Posterior cingulate gyrus (tissue), 11 donors: ENCODE data around the gene ZBTB7C.

ENCODE experiments used
- DNase-seq, 10 donors: peaks; one replicate each; pipeline versions ENCODE4 v3.0.0 to v3.0.0-alpha.2; 2020 to 2021; ENCODE audit warnings: mixed read lengths in 3 of 10
- intact Hi-C: fragments of 100-400 bp; cut with DNase I; formaldehyde crosslinking; loops from one replicate; pipeline ENCODE4 v1.15.1; 2023

Gene ZBTB7C

DNA sequence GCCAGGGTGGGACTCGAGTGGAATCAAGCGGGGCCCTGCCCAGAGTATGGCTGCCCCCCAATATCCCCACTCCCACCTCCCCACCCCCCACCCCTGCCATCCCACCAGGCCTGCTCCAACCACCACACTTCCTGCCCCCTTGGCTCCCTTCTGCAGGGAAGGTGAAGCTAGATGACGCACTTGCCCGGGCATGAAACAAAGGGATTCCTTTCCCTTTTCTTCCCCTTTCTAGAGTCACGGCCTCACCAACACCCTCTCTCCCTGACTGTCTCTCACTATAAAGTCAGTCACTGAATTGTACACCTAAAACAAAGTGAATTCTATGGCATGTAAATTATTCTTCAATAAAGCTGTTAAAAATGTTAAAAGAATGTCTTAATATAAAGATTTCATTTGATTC, 16.0 kb downstream of the ZBTB7C start:
- intact Hi-C loops = no loop called here
- no peak for DNase-seq

DNA sequence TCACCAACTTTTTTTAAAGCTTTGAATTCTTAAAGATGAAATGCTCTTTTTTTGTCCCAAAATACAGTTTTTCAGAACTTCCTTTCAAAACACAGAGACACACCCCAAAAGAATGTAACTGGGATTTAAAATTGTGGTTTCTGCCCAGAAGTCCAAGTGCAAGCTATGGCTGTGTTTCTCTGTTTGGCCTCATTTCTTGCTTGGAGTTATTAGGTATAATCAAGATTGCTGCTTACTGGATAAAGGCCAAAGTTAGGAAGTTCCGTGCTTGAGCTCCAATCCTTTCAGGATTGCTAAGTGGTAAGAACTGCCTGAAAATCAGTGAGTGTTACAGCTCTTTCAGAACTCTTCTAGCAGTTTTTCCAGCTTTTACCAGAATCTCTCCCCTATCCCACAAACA, 16.9 kb downstream of the ZBTB7C start:
- intact Hi-C loops = no loop called here
- no peak for DNase-seq

- peak in 1 of 10 donors; percentile 26 for DNase-seq
- intact Hi-C loops = no loop called here
Measured at GRCh38 chr18:48391868-48392267, 17.3 kb downstream of the ZBTB7C start.

DNA sequence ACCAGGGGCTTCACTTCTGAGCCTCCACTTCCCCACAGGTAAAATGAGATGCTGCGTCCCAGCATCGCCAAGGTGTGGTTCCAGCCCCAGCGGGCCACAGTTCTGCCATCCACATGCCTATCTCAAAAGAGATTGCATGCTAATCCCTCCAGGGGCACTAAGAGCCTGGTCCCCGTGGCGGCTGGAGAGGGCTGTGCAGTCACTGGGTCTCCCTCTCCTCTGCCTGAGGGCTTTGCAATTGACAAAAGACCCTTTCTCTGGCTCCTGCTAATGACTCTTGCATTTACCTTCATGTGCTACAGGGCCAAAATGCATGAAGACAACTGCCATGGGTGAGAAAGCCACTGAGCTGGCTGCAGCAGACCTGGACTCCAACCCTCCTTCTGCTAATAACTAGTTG, 18.5 kb downstream of the ZBTB7C start:
- no peak for DNase-seq
- intact Hi-C loops = no loop called here

GRCh38 chr18:48388478-48388877, 20.7 kb downstream of the ZBTB7C start:
- intact Hi-C loops = no loop called here

DNA sequence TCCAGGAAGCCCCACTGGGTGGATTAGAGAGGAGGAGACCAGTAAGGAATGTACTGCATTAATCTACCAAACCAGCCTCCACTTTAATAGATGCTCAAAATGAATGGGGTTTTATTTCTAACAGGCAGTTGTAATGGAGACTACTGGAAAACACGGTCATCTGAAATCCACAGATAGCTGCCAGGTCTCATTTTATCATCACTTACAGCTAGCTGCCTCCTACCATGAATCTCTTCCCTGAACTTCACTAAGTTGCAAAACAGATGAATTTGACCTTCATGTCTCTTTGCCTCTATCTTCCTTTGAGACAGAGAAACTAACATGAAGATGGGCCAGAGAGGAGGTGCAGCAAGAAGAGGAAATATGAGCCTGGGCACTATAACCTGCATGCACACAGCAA, 21.9 kb downstream of the ZBTB7C start:
- intact Hi-C loops = no loop called here
- DNase-seq = no peak

More at GRCh38 chr18:48388478-48388877, 20.7 kb downstream of the ZBTB7C start:
- DNase-seq = no peak

GRCh38 chr18:48385596-48385995, 23.6 kb downstream of the ZBTB7C start:
- intact Hi-C loops = no loop called here
- DNase-seq = peak in 1 of 10 donors; percentile 84

DNA sequence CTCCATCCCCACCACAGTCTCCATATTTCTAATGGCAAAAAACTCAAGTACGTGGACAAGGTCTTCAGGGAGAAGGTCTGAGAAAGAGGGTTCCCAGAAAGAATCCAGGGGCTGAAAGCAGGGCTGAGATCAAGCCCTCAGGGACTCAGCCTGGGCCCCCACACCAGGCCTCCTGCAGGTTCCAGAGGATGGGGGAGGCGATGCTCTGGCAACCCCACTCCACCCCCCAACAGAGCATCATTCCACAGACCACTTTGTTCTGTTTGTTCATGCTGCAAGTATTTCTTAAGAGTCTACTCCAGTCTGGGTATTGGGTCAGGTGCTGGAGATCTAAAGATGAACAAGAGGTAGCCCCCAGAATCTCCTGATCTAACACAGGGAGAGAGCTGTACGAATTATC, 32.2 kb downstream of the ZBTB7C start:
- no peak for DNase-seq
- intact Hi-C loops = no loop called here

DNA sequence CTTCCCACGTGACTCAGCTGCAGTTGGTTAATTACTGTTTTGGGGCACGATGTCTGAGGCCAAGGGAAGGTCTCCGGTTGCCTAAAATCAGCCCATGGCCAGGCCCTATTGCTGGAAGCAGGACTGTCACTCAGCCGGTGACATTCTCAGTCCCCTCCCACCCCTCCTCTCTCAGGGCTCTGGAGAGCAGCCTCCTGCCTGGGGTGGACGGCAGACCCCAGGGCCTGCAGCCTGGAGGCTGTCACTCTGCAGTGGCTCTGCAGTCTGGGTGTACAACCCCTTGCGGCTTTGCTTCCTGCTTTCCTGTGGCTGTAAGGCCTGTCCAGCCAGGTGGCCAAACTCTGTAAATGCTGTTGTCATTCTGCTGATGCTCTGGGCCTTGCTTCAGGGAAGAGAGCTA, 32.8 kb downstream of the ZBTB7C start:
- intact Hi-C loops = no loop called here
- DNase-seq = no peak

DNA sequence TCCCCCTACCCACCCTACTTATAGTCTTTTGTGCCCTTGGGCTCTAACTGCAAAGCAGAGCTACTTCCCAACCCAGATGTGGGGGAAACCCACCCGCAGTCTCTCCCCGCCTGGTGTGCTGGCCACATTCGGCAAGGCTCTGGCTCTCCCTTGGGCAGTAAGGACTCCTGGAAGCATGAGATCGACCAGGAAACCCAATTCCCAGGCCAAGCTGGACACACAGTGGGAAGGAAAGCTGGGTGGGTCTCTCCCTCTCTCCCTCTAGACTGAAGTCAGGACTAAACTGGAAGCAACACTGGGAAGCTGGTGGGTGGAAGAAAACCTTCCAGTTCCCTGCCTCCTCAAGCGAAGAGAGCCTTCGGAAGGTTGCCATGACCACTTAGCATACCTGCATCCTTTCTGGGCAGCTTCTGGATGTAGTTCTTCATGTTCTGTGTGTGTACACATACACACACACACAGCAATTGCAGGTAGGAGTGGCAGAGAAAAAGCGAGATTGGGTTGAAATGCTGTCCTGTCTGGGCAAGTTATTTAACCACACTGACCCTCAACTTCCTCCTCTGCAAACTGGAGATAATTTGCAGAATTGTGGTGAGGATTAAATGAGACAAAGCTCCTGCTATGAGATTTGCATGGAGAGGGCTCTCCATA, 33.9 kb downstream of the ZBTB7C start:
- intact Hi-C loops = no loop called here
- DNase-seq = no peak

- DNase-seq = peak in 1 of 10 donors; percentile 46
- intact Hi-C loops = no loop called here
Measured at GRCh38 chr18:48374423-48375149, 34.6 kb downstream of the ZBTB7C start.

DNA sequence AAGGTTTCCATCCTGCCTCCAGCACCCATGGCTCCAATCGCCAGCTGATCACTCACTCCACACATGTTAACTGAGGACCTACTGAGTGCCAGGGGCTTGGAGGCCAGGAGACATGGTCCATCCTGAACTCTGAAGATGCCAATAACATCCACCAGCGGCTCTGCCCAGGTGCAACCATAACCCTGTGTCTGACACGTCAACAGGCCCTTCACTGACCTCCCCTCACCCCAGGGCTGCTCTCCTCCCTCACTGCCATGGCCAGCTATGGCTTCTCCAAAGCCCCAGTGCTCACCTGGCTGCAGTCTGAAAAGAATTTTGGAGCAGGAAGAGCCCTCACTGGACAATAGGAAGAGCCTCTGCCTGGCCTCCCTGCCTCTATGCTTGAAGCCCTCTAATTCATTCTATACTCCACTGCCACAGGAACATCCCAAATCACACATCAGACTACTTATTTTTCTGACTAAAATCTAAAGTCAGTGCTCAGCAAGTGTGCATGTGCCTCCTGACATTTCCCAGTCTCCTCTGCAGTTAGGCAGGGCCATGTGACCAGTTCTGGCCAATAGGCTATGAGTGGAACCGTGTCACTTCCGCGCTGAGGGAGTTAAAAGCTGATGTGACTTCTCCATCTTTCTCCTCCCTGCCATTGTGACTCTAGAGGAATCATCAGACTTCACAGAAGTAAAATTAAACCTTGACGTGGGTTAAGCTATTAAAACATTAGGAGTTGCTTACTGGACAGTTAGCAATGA, 37.2 kb downstream of the ZBTB7C start:
- no peak for DNase-seq
- intact Hi-C loops = no loop called here

GRCh38 chr18:48367557-48367956, 41.6 kb downstream of the ZBTB7C start:
- intact Hi-C loops = no loop called here
- DNase-seq = no peak

GRCh38 chr18:48365965-48366364, 43.2 kb downstream of the ZBTB7C start:
- DNase-seq = no peak
- intact Hi-C loops = no loop called here

GRCh38 chr18:48364146-48364545, 45.0 kb downstream of the ZBTB7C start:
- intact Hi-C loops = no loop called here
- no peak for DNase-seq

DNA sequence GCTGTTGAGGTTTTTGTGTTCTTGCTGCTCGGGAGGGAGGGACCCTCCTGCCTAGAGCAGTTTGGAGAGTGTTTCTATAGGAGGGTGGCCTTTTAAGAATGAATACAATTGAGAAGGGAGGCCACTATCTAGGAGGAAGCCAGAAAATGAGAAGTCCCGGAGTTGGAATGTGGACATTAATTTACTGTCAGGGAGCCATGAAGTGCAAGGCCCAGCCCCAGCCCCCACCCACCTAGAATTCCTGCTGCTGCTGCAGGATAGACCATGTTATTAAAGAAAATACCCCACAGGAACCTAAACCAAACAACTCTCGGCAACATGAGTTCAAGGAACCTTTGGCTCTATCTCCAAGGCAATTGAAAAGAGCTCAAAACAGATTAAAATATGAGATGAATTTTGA, 46.0 kb downstream of the ZBTB7C start:
- intact Hi-C loops = no loop called here
- no peak for DNase-seq

- DNase-seq = no peak
- intact Hi-C loops = no loop called here
Measured at GRCh38 chr18:48361801-48362200, 47.4 kb downstream of the ZBTB7C start.

DNA sequence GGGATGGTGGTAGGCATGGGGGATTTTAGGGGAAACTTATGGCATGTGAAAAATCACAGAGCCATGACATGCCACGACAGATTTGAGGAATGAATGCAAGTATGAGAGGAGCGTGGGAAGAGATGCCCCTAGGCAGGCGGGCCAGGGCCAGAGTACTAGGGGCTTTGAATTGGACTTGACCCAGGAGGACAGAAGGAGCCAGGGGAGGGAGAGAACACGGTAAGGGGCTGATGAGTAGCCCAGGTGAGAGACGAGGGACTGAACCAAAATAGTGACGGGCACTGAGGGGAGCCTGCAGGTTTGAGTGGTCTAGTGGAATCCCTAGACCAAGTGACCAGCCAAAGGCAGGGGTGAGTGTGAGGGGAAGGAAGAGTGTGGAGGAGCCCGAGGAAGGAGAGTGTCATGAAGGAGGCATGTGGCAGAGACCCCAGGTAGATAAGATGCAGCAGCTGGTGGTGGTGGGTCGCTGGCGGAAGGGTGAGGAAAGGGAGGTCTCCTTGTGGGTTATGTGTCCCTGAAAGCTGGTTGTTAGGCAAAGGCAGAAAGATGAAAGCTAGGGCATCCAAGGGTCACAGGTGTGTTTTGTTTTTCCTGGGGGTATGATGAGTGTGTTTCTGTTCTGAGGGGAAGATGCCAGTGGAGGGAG, 48.7 kb downstream of the ZBTB7C start:
- intact Hi-C loops = no loop called here
- peak in 1 of 10 donors; percentile 52 for DNase-seq

GRCh38 chr18:48359626-48360025, 49.6 kb downstream of the ZBTB7C start:
- no peak for DNase-seq
- intact Hi-C loops = no loop called here

GRCh38 chr18:48358868-48359267, 50.3 kb downstream of the ZBTB7C start:
- intact Hi-C loops = no loop called here
- DNase-seq = no peak
